GM12891 (cell line): ENCODE data around the gene CRADD.
"Not testable (repeated sequence)": the region's sequence is repeated elsewhere in the genome, so short reads cannot be mapped to it uniquely, and the experiment has no call there.

Source experiments
- DNase-seq: peaks from one replicate; pipeline ENCODE4 v3.0.0; 2011; ENCODE audit warnings: low spot score; ENCODE audit not compliant: insufficient read length
- FAIRE-seq: peaks from 2 replicates; lab custom pipeline; 2011; peaks lifted over from hg19 to GRCh38; lab: Jason Lieb, UNC
- PAX5 ChIP-seq: IDR thresholded peaks from 2 replicates; pipeline ENCODE4 v1.6.1; 2011; ENCODE audit warnings: low read length, moderate library complexity, mild to moderate bottlenecking; ENCODE audit not compliant: insufficient read depth, severe bottlenecking
- POLR2A ChIP-seq: IDR thresholded peaks from 2 replicates; pipeline ENCODE4 v1.6.1; 2011; ENCODE audit warnings: low read depth, low read length, control low read depth
- POLR2AphosphoS5 ChIP-seq: IDR thresholded peaks from 2 replicates; pipeline ENCODE4 v1.6.1; 2011; ENCODE audit warnings: low read depth, low read length, control low read depth
- POU2F2 ChIP-seq: IDR thresholded peaks from 2 replicates; pipeline ENCODE4 v1.6.1; 2011; ENCODE audit warnings: low read depth, mild to moderate bottlenecking, control low read depth, low read length, moderate library complexity
- SPI1 ChIP-seq: IDR thresholded peaks from 2 replicates; pipeline ENCODE4 v1.6.1; 2011; ENCODE audit warnings: low read depth, low read length, control low read depth
- TAF1 ChIP-seq: IDR thresholded peaks from 2 replicates; pipeline ENCODE4 v1.6.1; 2011; ENCODE audit warnings: low read depth, low read length, control low read depth

Gene CRADD

DNA sequence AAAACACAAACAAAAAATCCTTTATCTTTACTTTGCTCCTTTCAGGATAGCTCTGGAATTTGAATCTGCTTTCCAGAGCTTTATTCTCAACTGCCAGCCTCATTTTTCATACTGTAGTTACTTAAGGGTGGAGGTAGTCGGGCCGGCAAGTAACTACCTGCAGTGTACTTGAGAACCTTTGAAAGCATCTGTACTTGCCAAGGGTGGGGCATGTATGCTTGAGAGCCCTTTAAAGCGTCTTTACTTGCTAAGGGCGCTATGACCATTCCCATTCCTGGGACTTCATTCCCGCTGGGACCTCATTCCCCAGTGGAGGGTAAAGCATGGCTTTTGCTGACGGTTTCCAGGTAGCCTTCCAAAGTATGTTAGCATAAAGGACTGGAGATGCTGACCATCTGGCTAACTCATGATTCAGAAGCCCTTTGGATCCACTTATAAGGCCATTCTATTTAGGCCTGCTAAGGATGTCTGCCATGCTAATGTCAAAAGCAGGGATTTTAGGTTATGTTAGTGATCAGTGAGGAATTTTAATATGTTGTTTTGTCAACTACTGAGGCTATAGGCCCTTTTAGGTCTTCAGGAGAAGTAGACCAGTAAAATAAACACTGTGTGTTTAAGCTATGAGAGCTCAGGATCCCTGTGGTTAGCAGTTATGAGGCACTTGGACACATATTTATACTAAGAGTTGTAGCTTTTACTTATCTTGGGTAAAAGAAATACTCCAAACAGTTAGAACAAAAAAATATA, 74.9 kb downstream of the CRADD start:
- no peak for TF ChIP-seq POLR2A
- TF ChIP-seq POU2F2, result no peak
- TF ChIP-seq SPI1, result no peak
- no peak for TF ChIP-seq PAX5
- TF ChIP-seq TAF1, result no peak
- TF ChIP-seq POLR2AphosphoS5, result no peak
- FAIRE-seq, result no peak
- no peak for DNase-seq

DNA sequence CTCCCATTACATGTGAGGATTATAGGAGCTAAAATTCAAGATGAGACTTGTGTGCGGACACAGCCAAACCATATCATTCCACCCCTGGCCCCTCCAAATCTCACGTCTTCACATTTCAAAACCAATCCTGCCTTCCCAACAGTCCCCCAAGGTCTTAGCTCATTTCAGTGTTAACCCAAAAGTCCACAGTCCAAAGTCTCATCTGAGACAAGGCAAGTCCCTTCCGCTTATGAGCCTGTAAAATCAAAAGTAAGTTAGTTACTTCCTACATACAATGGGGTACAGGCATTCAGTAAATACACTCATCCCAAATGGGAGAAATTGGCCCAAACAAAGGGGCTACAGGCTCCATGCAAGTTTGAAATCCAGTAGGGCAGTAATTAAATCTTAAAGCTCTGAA, 76.1 kb downstream of the CRADD start:
- no peak for TF ChIP-seq POU2F2
- no peak for TF ChIP-seq POLR2AphosphoS5
- TF ChIP-seq POLR2A, result no peak
- no peak for TF ChIP-seq TAF1
- no peak for TF ChIP-seq SPI1
- TF ChIP-seq PAX5, result no peak
- DNase-seq, result no peak
- FAIRE-seq, result no peak

DNA sequence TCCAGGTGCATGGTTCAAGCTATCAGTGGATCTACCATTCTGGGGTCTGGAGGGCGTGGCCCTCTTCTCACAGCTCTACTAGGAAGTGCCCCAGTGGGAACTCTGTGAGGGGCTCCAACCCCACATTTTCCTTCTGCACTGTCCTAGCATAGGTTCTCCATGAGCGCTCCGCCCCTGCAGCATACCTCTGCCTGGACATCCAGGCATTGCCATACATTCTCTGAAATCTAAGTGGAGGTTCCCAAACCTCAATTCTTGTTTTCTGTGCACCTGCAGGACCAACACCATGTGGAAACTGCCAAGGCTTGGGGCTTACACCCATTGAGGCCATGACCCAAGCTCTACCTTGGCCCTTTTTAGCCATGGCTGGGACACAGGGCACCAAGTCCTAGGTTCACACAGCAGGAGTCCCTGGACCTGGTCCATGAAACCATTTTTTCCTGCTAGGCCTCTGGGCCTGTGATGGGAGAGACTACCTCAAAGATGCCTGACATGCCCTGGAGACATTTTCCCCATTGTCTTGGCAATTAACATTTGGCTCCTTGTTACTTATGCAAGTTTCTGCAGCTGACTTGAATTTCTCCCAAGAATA, 76.8 kb downstream of the CRADD start:
- no peak for FAIRE-seq
- TF ChIP-seq POLR2AphosphoS5 (no peak), PAX5 (no peak), POLR2A (no peak), TAF1 (no peak)
- DNase-seq, result no peak

DNA sequence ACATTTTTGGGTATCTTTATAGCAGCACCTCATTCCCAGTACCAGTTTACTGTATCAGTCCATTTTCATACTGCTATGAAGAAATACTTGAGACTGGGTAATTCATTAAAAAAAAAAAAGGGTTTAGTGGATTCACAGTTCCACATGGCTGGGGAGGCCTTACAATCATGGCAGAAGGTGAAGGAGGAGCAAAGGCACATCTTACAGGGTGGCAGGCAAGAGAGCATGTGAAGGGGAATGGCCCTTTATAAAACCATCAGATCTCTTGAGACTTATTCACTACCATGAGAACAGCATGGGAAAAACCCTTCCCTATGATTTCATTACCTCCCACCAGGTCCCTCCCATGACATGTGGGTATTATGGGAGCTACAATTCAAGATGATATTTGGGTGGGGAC, 77.7 kb downstream of the CRADD start:
- not testable (repeated sequence) for FAIRE-seq, DNase-seq

DNA sequence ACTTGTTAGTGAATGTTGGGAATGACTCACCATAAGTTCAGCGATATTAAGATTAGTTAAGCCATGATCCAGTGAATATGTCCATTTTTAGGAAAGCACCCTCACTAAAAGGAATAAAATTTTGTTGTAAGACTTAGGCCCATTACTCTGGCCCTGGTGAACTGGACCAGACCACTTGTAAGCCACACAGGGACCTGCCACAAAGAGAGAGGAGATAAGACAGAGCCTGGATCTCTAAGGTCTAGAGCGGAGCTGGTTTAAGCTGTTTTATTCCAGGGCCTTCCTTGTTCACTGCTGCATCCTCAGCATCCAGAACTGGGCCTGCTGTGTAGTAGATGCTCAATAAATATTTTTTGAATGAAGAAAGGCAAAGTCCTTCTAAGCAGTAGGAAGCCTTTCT, 79.1 kb downstream of the CRADD start:
- DNase-seq (no peak), FAIRE-seq (no peak)
- TF ChIP-seq POLR2AphosphoS5 (no peak), POLR2A (no peak), PAX5 (no peak)

DNA sequence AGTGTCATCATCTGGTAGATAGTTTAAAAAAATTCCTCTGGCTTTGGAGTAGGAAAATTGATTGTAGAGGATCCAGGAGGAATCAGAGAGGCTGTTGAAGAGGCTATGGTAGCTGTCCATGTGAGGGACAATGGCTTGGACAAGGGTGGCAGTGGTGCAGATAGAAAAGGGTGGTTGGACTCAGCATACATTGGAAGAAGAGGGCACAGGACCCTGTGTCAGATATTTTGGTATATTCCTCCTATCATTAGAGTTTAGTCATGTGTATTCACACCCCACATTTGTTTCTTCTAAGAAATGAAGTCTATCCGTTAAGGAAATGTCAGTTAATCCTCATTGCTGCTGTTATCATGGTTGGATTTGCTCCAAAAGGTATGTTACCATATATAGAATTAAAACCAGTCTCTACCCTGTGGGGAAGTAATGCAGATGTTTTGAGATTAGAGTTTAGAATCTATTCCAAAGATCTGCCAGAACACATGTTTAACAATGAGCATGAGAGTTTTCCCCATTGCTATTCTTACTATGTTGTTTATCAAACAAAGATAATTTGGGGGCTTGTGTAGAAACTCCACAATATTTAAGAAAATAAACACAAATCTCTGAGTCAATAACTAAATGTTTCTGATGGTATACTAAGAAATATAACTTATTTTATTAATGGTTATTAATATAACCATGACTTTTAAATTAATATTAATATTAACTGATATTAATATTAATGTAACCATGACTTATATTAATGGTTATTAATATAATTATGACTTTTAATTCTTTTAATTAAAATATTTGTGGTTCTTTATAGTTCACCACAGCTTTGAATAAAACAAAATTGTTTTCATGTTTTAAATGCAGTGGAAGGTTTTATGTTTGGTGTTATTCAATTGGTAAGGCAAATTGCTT, 80.9 kb downstream of the CRADD start:
- DNase-seq, result no peak
- no peak for TF ChIP-seq TAF1
- TF ChIP-seq POLR2A, result no peak
- no peak for TF ChIP-seq SPI1
- no peak for TF ChIP-seq POU2F2
- TF ChIP-seq PAX5, result no peak
- no peak for TF ChIP-seq POLR2AphosphoS5
- FAIRE-seq, result no peak

DNA sequence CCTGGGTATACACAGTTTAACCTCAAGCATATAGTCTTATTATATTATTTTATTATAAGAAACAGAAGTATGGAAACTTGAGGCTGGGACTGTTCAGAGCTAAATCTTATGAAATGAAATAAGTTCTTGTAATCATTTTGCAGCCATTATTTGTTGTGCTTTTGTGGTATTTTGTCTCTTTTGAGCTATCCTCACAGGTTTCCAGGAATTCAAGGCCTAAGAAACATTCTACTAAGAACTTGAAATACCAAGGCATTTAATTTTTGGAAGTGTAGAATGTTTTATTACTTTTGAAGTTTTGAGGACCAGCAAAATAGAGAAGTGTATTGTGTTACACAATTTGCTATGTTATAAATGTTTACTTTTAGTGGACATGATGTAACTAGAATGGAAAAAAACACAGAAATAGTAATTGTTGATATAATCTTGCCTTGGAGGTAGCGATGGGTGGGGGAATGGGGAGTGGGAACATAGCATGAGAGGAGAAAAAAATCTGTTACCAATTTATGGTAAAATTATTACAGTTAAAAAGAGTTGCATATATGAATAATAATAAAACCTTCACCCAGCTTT, 81.7 kb downstream of the CRADD start:
- TF ChIP-seq SPI1 (no peak), TAF1 (no peak), POLR2A (no peak), POU2F2 (no peak), PAX5 (no peak), POLR2AphosphoS5 (no peak)
- DNase-seq (no peak), FAIRE-seq (no peak)

DNA sequence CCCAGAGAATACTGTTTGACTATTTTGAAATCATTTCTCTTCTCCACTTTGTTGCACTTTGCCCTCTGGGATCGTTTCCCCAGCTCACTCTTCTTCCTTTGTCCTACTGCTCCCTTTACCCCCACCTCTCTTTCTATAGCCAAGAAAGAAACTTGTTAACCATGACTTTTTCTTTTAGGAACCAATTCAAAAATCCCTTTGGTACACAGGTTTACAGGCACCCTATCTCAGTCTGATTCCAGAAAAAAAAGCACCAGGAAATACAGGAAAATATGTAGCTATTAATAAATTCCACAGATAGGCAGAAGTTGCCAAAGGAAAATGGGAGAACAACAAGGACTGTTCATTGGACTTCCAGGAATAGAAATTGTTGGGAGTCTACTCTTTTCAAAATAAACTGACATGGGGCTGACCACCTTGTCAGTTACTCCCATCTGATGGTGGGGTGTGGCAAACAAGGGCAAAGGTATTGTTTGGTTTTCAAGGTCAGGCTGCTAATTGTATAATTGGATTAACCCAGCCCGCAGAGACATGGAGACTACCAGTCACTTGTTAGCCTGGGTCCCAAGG, 82.4 kb downstream of the CRADD start:
- TF ChIP-seq PAX5 (no peak), POLR2A (no peak), TAF1 (no peak), POU2F2 (no peak)
- DNase-seq (no peak), FAIRE-seq (no peak)

DNA sequence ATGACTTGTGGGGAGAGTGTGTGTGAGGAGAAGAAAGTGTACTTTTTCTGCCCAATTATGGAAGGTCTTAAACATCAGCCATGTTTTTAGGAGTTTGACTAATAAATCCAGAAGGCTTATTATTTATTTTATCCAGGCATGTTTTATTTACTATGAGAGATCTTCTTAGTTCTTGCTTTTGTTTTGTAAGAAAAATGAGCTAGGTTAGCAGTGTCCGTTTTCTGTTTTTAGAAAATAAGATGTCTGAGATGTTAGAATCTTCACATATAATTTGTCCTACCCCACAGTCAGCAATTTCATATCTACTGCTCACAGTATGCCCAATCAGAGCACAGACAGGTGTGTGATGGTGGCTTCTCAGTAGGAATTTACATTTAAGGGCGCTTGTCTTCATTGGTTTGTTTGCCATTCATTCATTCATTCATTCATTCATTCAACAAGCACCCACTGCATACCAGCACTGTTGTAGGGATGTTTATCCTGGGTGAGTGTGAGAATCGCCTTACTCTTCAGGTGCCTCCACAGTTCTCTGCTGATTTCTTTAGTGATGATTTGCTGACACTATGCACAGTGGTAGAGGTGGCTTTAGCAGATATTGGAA, 83.2 kb downstream of the CRADD start:
- DNase-seq (no peak), FAIRE-seq (no peak)
- TF ChIP-seq POLR2A (no peak), POU2F2 (no peak), SPI1 (no peak), PAX5 (no peak)
